ENCODE results near the gene PAGR1.

The PAGR1 gene

GRCh38 chr16:29839822-29840221 lies 23.9 kb downstream of the PAGR1 start:
- DNase-seq, result no peak

DNA sequence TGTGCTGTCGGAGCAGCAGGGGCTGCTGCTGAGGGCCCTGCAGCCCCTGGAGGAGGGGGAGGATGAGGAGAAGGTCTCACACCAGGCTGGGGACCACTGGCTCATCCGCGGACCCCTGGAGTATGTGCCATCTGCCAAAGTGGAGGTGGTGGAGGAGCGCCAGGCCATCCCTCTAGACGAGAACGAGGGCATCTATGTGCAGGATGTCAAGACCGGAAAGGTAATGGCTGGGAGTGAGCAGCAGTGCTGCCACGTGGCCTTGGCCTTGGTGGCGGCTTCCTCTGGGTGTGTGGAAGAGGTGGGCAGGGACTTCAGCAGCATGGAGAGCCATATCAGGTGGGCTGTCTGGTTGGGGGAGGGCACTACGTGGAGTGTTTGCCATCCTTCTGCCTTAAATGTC lies 24.3 kb downstream of the PAGR1 start:
- no peak for DNase-seq

GRCh38 chr16:29841631-29842030 lies 25.7 kb downstream of the PAGR1 start:
- DNase-seq, result no peak

DNA sequence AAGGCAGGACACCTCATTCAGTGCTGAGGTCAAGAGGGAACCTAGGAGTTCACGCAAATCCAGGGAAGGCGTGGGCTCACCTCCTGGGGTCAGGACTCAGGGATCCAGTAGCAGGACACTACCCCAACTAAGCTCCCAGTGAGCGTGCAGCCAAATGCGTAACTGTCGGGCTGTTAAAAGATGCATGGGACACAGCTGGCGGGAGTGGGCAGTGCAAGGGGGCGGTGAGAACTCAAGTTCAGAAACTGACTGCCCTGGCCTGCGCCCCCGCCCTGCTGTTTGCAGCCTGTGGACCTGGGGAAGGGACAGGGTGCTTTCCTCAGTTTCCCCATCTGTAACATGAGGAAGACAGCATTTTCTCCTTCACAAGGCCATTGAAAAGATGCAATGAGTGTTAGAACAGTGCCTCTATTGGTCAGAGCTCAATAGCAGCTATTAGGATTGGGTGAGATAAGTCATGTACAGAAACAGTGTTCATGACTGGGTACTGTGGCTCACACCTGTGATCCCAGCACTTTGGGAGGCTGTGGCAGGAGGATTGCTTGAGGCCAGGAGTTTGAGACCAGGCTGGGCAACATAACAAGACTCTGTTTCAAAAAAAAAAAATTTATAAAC lies 26.9 kb downstream of the PAGR1 start:
- DNase-seq, result no peak

DNA sequence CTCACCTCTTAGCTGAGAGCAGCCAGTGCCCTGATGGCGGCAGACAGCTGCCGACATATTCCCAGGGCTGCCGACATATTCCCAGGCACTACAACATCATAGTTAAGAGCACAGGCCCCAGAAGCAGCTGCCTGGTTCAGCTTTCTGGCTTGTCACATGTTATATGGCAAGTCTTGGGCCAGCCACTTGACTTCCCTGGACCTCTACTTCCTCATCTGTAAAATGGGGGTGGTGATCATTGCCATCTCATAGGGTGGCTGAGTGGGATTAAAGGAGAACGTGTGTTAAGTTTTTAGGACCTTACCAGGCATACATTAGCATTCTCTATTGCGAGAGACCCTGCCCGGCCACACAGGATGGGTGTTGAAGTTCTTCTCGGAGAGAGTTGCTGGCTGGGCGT lies 28.0 kb downstream of the PAGR1 start:
- DNase-seq, result peak; percentile 54 to 67

DNA sequence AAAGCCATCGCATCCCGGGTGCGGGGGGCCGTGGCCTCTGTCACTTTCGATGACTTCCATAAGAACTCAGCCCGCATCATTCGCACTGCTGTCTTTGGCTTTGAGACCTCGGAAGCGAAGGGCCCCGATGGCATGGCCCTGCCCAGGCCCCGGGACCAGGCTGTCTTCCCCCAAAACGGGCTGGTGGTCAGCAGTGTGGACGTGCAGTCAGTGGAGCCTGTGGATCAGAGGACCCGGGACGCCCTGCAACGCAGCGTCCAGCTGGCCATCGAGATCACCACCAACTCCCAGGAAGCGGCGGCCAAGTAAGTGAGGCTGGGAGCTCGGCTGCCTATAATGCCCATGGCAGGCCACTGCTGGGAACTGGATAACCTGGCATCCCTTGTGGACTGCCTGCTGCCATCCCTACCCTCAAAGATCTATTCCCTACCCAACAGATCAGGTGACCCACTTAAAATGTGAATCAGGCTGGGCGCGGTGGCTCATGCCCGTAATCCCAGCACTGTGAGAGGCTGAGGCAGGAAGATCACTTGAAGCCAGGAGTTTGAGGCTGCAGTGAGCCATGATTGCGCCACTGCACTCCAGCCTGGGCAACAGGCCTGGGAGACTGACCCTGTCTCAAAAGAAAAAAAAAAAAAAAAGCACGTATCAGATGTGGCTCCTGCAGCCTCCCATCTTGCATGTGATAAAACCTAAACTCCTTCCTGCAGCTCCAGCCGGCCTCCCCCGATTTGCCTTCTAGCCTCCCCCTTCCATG lies 28.8 kb downstream of the PAGR1 start:
- DNase-seq, result no peak

DNA sequence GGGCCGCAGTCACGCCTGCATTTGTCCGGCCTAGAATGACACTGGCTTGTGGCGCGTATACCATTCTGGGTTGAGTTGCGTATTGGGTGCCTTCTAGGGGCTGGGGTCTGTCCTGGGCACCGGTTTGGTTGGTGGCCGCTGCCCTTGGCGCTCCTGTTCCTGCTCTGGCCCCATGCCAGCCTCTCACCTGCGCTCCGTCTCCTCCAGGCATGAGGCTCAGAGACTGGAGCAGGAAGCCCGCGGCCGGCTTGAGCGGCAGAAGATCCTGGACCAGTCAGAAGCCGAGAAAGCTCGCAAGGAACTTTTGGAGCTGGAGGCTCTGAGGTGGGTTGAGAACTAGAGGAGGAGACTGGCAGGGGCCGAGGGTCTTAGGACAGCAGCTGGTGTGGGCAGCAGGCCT lies 29.7 kb downstream of the PAGR1 start:
- no peak for DNase-seq

DNA sequence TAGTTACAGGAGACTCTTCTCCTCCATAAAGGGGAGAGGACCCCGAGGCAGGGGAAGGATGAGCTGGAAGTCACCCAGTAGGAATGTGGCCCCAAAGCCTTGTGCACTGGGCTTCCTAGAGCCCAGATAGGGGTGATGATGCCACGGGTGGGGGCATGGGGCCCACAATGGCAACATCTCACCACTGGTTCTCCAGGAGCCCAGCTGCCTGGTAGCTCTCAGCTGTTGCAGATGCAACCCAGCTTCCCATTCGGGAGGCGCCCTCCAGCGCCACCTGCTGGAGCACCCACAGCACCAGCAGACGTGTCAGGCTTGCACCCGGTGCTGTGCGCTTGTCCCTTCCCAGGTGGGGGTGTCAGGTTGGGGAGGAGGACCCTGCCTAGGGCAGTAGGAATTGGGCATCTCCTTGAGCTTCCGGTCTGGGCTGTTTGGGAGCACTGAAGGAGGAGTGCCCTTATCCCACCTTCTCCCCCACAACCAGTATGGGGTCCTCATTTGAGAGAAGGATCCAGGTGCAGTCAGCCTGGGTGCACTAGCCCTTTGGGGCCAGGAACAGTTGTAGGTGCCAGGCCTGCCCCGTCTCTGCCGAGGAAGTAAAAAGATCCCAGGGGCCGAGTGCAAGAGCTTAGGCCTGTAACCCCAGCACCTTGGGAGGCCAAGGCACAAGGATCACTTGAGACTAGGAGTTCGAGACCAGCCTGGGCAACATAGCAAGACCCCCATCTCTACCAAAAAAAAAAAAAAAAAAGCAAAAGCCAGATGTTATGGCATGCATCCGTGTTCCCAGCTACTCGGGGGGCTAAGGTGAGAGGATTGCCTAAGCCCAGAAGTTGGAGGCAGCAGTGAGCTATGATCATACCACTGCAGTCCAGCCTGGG lies 32.7 kb downstream of the PAGR1 start:
- DNase-seq, result peak; percentile 71 to 80

DNA sequence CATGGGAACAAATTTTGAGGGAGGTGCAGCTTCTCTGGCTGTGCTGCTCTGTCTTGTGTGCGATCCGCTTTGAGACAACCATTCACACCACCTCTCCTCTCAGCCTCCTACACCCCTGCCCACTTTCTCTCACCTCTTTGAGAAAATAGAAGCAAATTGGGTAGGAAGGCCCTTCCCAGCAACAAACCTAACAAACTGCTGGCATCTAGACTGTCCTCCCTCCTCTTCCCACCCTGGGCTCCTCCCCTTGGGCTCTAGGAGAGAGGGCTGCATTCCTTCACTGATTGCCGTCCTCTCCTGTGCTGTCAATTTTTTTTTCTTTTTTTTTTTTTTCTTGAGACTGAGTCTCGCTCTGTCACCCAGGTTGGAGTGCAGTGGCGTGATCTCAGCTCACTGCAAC lies 33.6 kb downstream of the PAGR1 start:
- DNase-seq, result no peak

GRCh38 chr16:29850998-29851397 lies 35.0 kb downstream of the PAGR1 start:
- DNase-seq, result no peak

- DNase-seq, result peak; percentile 80 to 87
These were observed 36.7 kb downstream of the PAGR1 start for GRCh38 chr16:29852654-29853053.

DNA sequence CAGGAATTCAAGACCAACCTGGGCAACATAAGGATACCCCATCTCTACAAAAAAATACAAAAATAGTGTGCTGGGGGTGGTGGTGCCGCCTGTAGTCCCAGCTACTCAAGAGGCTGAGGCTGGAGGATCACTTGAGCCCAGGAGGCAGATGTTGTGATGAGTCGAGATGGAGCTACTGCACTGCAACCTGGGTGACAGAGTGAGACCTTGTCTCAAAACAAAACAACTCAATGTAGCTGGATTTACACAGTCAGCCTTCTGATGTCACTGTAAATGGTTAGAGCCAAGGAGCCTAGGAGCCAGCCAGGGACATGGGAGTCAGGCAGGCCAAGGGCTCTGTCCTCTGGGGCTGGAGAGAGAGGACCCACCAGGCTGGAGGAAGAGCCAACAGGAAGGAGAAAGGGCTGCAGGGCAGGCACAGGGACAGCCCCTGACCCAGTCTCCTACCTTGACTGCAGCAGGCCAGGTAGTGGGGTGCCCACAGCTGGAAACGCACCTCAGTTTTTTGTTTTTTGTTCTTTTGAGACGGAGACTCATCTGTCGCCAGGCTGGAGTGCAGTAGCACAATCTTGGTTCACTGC lies 38.7 kb downstream of the PAGR1 start:
- no peak for DNase-seq

GRCh38 chr16:29857133-29857760 lies 41.3 kb downstream of the PAGR1 start:
- DNase-seq, result no peak

DNA sequence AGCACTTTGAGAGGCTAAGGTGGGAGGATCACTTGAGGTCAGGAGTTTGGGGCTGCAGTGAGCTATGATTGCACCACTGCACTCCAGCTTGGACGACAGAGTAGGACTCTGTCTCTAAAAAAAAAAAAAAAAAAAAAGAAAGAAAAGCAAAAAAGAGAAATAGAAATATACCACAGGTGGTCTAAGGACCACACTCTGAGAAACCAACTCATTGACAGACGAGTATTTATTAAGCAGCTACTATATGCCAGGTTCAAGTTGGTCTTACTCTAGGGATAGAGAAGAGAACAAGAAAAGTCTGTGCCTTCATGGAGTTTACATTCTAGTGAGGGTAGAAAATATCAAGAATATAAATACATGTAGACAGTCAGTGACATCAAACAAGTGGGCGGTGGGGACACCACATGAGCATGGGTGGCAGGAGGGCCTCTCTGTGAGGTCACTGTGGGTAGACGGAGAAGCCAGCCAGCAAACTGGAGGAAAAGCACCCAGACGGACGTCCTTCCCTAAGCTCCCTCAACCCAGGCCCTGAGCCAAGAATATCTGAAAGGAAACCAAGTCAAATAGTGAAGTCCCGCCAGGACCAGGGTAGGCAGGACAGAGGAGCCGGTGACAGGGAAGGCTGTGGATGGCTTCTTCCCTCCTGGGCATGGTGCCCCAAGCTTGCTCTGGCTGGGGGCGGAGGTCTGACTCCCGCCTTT lies 42.3 kb downstream of the PAGR1 start:
- DNase-seq, result peak; percentile 66 to 83

- DNase-seq, result no peak
These were observed 43.0 kb downstream of the PAGR1 start for GRCh38 chr16:29858974-29859373.

DNA sequence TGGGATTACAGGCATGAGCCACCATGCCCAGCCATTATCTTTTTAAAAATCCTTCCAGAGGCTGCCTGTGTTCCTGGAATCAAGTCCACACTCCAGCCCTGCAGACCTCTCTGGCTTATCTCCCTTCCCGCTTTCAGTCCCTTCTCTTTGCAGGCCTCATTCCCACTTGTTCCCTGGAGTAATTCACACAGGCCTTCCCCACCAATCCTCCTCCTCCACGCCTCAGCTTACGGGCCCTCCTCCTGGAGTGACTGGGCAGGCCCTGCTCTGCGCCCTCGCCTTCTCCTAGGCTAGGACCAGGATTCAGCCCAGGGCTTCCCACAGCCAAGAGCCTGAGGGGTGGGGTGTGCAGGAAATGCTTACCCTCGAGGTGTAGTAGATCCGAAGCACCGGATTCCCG lies 44.3 kb downstream of the PAGR1 start:
- DNase-seq, result no peak

DNA sequence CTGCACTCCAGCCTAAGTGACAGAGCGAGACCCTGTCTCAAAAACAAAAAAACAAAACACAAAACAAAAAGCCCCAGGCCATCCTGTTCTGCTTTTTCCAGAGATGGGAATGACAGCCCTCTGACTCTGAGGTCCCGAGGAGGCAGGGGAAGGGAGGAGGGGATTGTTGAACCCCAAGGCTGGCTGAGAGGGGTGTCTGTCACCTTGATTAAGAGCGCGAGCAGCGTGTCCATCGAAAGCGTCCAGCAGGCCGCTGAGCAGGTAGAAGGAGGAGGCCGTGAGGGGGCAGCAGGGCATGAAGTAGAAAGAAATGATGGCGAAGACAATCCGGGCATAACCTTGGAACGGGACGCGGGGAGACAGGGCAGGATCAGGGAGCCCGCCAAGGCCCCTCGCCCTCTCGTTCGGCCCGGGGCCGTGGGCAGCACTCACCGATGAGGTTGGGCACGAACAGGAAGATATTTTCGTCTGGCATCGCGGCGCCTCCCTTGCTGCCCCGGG lies 46.5 kb downstream of the PAGR1 start:
- DNase-seq, result peak in 1 of 2 donors; percentile 21

DNA sequence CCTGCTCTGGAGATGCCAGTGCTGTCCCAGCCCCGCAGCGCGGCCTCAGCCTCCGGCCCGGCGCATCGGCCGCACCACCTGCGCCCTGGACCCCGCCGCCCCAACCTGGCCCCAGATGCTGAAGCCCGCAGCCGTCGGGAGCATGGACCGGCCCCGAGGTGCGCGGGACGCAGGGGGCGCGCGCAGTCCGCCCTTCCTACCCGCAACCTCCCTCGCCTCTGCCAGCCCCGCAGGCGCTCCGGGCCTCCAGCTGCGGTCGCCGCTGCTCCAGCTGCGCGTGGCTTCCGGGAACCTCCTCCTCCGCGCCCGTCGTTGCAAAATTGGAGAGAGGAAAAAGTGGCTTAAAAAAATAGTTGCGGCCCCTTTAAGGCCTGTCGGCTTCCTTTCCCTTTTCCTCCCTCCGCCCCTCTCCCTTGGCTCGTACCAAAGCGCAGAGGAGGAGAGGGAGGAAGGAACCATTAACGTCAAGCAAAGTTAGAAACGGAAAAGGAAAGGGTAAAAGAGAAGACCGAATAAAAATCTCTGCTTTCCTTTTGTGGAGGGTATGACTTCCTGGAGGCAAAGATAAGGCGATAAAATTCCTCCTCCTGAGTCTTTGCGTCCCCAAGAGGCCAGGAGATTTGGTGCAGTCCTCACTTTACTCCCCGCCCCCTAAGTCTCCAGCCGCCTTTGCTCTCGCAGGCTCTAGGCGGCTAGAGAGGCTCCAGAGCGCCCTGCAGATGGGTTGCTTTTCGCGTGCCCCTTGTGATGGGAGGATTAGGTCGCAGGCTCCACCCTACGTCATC lies 47.1 kb downstream of the PAGR1 start, which contains the start of gene CDIPT:
Gene CDIPT, minus strand, starts transcription at position 343 of the 785 bp plus-strand sequence. CDS start 369 bp downstream, outside the sequence.
- peak; percentile 98 for DNase-seq

DNA sequence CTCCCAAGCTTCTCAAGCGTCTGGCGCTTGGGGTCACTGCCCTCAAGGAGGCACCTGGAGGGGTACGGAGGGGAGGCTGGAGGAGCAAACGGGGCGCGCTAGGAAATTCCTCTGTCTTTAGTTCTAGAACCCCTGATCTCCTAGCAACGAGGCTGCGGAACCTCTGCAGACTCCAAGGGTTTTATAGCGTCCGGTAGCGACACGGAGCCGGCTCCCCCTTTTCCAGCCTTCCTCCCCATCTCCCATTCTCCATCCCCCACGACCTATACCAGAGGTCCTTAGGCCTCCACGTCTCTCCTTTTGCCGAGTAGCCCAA lies 47.7 kb downstream of the PAGR1 start:
- DNase-seq, result no peak

DNA sequence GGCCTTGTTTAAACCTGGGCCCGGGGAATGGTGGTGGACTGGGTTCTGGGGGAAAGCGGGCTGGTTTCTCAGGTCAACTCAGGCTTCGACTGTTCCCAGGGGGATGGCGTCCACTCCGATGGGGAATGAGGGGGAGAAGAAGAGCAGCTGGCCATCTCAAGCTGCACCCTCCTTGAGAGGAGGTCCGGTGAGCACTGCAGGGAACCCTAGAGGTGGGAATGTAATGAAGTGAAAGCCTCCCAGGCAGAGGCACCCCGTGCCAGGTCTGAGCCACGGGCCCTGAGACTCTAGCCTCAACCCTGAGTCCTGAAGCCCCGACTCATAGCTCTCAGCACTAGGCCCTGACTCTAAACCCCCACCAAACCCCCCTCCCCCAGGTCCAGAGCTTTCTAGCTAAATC lies 48.3 kb downstream of the PAGR1 start:
- DNase-seq, result no peak
